CD14-positive monocyte (primary cell): ENCODE data around the gene ITPR2. TPM values are rescaled to one million over a fixed set of nuclear protein-coding genes. Genes with fewer than 3 reads are reported as not detected.
"Not testable (repeated sequence)": the region's sequence is repeated elsewhere in the genome, so short reads cannot be mapped to it uniquely, and the experiment has no call there.

Experiments
- DNase-seq, 3 donors: peaks; one replicate each; pipeline ENCODE4 v3.0.0-alpha.2; 2011 to 2022
- H2AFZ ChIP-seq: 2 replicates; pipeline ENCODE4 v1.6.0; 2012; ENCODE audit warnings: mild to moderate bottlenecking, low read depth, low read length, inconsistent platforms; ENCODE audit not compliant: insufficient read depth, poor library complexity, severe bottlenecking
- H3K27ac ChIP-seq, 2 donors: 1 replicate in 1 of 2; 2 replicates in 1 of 2; pipeline ENCODE4 v1.5.1; 2012 to 2013; ENCODE audit warnings: low read length in 2 of 2, control low read depth in 1 of 2, inconsistent platforms in 1 of 2, low read depth in 1 of 2, mild to moderate bottlenecking in 1 of 2
- H3K27me3 ChIP-seq, 2 donors: one replicate each; pipeline versions ENCODE4 v1.6.0 to v1.6.1; 2011 to 2013; ENCODE audit warnings: low read length in 2 of 2; ENCODE audit not compliant: control insufficient read depth in 2 of 2, insufficient read depth in 2 of 2
- H3K36me3 ChIP-seq, 2 donors: replicated peaks in 1 of 2; 1 replicate in 1 of 2; 2 replicates in 1 of 2; pipeline versions ENCODE4 v1.5.1 to v1.6.1; 2012 to 2013; ENCODE audit warnings: low read length in 2 of 2, control low read depth in 1 of 2, inconsistent platforms in 1 of 2, mild to moderate bottlenecking in 1 of 2; ENCODE audit not compliant: insufficient read depth in 2 of 2, control insufficient read depth in 1 of 2
- H3K4me1 ChIP-seq, 2 donors: 1 replicate in 1 of 2; 2 replicates in 1 of 2; pipeline versions ENCODE4 v1.5.1 to v1.6.1; 2012 to 2013; ENCODE audit warnings: low read length in 2 of 2, control low read depth in 1 of 2, inconsistent platforms in 1 of 2, mild to moderate bottlenecking in 1 of 2, moderate library complexity in 1 of 2; ENCODE audit not compliant: insufficient read depth in 2 of 2, control insufficient read depth in 1 of 2
- H3K4me2 ChIP-seq: replicated peaks from 2 replicates; pipeline ENCODE3; 2012; ENCODE audit warnings: low read length, moderate library complexity, mild to moderate bottlenecking; ENCODE audit not compliant: poor library complexity, severe bottlenecking; ENCODE audit errors: extremely low read depth
- H3K4me3 ChIP-seq, 3 experiments: fragments of 200-600 bp in 1 of 3; sonication (generic) in 1 of 3; replicated peaks in 1 of 3; 1 replicate in 2 of 3; 2 replicates in 1 of 3; pipeline ENCODE4 v1.5.1; 2011 to 2013; ENCODE audit warnings: low read length in 3 of 3, mild to moderate bottlenecking in 3 of 3, control low read depth in 2 of 3, low read depth in 2 of 3, inconsistent platforms in 1 of 3, moderate library complexity in 1 of 3
- H3K79me2 ChIP-seq: 2 replicates; pipeline ENCODE4 v1.6.0; 2012; ENCODE audit warnings: mild to moderate bottlenecking, control low read depth, inconsistent platforms, low read length, moderate library complexity; ENCODE audit not compliant: insufficient read depth
- H3K9ac ChIP-seq: 2 replicates; pipeline ENCODE4 v1.6.0; 2017; ENCODE audit warnings: low read length, mild to moderate bottlenecking; ENCODE audit not compliant: insufficient read depth, poor library complexity, severe bottlenecking
- H3K9me3 ChIP-seq, 2 donors: replicated peaks in 1 of 2; 1 replicate in 1 of 2; 2 replicates in 1 of 2; pipeline versions ENCODE4 v1.5.1 to v1.6.1; 2012 to 2013; ENCODE audit warnings: low read length in 2 of 2, control low read depth in 1 of 2; ENCODE audit not compliant: control insufficient read depth in 1 of 2, insufficient read depth in 1 of 2
- H4K20me1 ChIP-seq: 2 replicates; pipeline ENCODE4 v1.6.0; 2012; ENCODE audit warnings: mild to moderate bottlenecking, low read length, control low read depth, moderate library complexity; ENCODE audit not compliant: insufficient read depth
- H3K27ac Mint-ChIP-seq, 7 donors: one replicate each; pipeline ENCODE4 v1.8.0; 2020; ENCODE audit warnings: mild to moderate bottlenecking in 7 of 7, mixed read lengths in 7 of 7, moderate library complexity in 6 of 7, inconsistent platforms in 2 of 7
- H3K27me3 Mint-ChIP-seq, 3 donors: one replicate each; pipeline ENCODE4 v1.8.0; 2021 to 2022; ENCODE audit warnings: low read depth in 3 of 3, mild to moderate bottlenecking in 3 of 3, mixed read lengths in 3 of 3, moderate library complexity in 3 of 3, inconsistent platforms in 1 of 3
- H3K36me3 Mint-ChIP-seq, 2 donors: one replicate each; pipeline ENCODE4 v1.8.0; 2020; ENCODE audit warnings: mixed read lengths in 2 of 2, inconsistent platforms in 1 of 2, mild to moderate bottlenecking in 1 of 2
- H3K4me1 Mint-ChIP-seq: one replicate; pipeline ENCODE4 v1.8.0; 2020; ENCODE audit warnings: mild to moderate bottlenecking, mixed read lengths
- H3K4me3 Mint-ChIP-seq, 2 donors: one replicate each; pipeline ENCODE4 v1.8.0; 2020; ENCODE audit warnings: mild to moderate bottlenecking in 2 of 2, mixed read lengths in 2 of 2, moderate library complexity in 1 of 2
- H3K9me3 Mint-ChIP-seq, 7 donors: one replicate each; pipeline ENCODE4 v1.8.0; 2020 to 2022; ENCODE audit warnings: mixed read lengths in 7 of 7, mild to moderate bottlenecking in 6 of 7, moderate library complexity in 6 of 7, inconsistent platforms in 2 of 7
- CTCF ChIP-seq: fragments of 200-600 bp; IDR thresholded peaks from one replicate; pipeline ENCODE4 v1.8.0; 2022; ENCODE audit warnings: antibody characterized with exemption, mild to moderate bottlenecking
- WGBS: methylation state at CpG from one replicate; pipeline ENCODE4 v1.1.5; 2013; ENCODE audit warnings: missing lambda C conversion rate; ENCODE audit not compliant: insufficient coverage; 5-methylcytosine and 5-hydroxymethylcytosine counted together
- intact Hi-C, 2 donors: fragments of 100-400 bp; cut with micrococcal nuclease; formaldehyde crosslinking; loops; one replicate each; pipeline versions ENCODE4 v1.15.0 to v1.15.1; 2023
- polyA plus RNA-seq, 3 donors: library from polyadenylated mRNA; depleted of rRNA in 1 of 3; unstranded in 2 of 3; stranded (reverse) in 1 of 3; fragments of 300-500 nt in 2 of 3; fragments of >200 nt in 1 of 3; fragmentation: Illumina TruSeq in 2 of 3; gene quantifications; 1 replicate in 2 of 3; 2 replicates in 1 of 3; pipeline ENCODE4 v1.2.3, GENCODE V29; 2012 to 2021

The ITPR2 gene
- polyA plus RNA-seq, 3 donors: 2.7 to 6.4 (median 5.7) TPM

GRCh38 chr12:26646571-26646970 is 186.4 kb downstream of the ITPR2 start:
- Histone ChIP-seq H2AFZ (no peak overlapping the region), H3K9ac (no peak overlapping the region), H4K20me1 (no peaks in the 10 kb centered on the region), H3K79me2 (no peaks in the 10 kb centered on the region), H3K9me3 (no peaks in the 10 kb centered on the region), H3K27ac (no peak overlapping the region), H3K36me3 (peaks cover 2 to 17% of the 10 kb centered on the region in 2 donors), H3K4me1 (no peaks in the 10 kb centered on the region), H3K4me3 (no peak overlapping the region), H3K27me3 (no peaks in the 10 kb centered on the region), H3K4me2 (no peak overlapping the region)
- no peak for TF ChIP-seq CTCF
- H3K27me3 Mint-ChIP-seq: no peaks in the 10 kb centered on the region
- H3K9me3 Mint-ChIP-seq: peaks cover under 1 to 6% (median 3%) of the 10 kb centered on the region in 7 donors
- H3K4me1 Mint-ChIP-seq: no peaks in the 10 kb centered on the region
- no peak overlapping the region for H3K27ac Mint-ChIP-seq
- no CpG with 5 or more reads among the region's 2 CpGs for WGBS
- no peak for DNase-seq
- H3K4me3 Mint-ChIP-seq: no peak overlapping the region
- peaks cover 24 to 34% of the 10 kb centered on the region in 2 donors for H3K36me3 Mint-ChIP-seq
- intact Hi-C loops: no loop called here

- H3K9me3 ChIP-seq, H3K36me3 ChIP-seq, DNase-seq, H3K27ac ChIP-seq, H4K20me1 ChIP-seq, H3K4me1 ChIP-seq, H3K4me2 ChIP-seq, H3K4me3 ChIP-seq, H3K4me1 Mint-ChIP-seq, H3K27me3 Mint-ChIP-seq, H3K27me3 ChIP-seq, H3K4me3 Mint-ChIP-seq, H2AFZ ChIP-seq, intact Hi-C loops, H3K79me2 ChIP-seq, H3K9ac ChIP-seq, H3K27ac Mint-ChIP-seq, H3K9me3 Mint-ChIP-seq: not testable (repeated sequence)
- H3K36me3 Mint-ChIP-seq: peaks cover 17 to 22% of the 10 kb centered on the region in 2 donors
- WGBS: no CpG with 5 or more reads among the region's 3 CpGs
Measured at GRCh38 chr12:26644376-26644775, 188.6 kb downstream of the ITPR2 start.
